ENCODE results near the gene SAMD3.
"Not testable (repeated sequence)": the region's sequence is repeated elsewhere in the genome, so short reads cannot be mapped to it uniquely, and the experiment has no call there.

The SAMD3 gene

DNA sequence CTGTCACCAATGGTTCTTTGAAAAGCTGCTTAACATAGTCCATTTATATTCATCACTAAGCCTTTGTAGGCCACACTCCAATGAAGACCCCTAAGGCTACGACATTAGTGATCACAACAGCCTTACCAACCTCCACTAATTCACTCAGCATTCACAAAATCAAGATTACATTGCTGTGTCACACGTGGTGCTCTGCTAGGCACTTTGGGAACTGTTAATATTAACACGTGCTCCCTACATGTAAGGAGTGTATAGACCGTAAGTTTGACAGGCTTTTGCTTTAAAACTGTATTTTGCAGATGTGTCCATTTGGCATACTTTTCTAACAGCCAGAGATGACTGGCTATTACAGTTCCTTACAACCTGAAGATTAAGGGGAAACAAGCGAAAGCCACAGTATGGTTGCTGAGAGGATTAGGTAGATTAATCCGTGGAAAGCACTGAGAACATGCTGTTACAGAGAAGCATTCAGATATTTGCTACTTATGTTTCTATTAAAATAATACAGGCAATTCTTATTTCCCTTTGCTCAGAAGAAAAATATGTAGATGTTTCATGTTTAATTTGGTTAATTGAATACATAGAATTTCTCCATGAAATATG is 69.7 kb downstream of the SAMD3 start:
- no peak for DNase-seq (ENCODE audit: low spot score)
- Histone ChIP-seq H3K27ac (no peak overlapping the region), H3K4me3 (no peak overlapping the region)
- TF ChIP-seq, protein P1, sequence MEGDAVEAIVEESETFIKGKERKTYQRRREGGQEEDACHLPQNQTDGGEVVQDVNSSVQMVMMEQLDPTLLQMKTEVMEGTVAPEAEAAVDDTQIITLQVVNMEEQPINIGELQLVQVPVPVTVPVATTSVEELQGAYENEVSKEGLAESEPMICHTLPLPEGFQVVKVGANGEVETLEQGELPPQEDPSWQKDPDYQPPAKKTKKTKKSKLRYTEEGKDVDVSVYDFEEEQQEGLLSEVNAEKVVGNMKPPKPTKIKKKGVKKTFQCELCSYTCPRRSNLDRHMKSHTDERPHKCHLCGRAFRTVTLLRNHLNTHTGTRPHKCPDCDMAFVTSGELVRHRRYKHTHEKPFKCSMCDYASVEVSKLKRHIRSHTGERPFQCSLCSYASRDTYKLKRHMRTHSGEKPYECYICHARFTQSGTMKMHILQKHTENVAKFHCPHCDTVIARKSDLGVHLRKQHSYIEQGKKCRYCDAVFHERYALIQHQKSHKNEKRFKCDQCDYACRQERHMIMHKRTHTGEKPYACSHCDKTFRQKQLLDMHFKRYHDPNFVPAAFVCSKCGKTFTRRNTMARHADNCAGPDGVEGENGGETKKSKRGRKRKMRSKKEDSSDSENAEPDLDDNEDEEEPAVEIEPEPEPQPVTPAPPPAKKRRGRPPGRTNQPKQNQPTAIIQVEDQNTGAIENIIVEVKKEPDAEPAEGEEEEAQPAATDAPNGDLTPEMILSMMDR (IDR thresholded peaks at IDR 0.05): no peak

DNA sequence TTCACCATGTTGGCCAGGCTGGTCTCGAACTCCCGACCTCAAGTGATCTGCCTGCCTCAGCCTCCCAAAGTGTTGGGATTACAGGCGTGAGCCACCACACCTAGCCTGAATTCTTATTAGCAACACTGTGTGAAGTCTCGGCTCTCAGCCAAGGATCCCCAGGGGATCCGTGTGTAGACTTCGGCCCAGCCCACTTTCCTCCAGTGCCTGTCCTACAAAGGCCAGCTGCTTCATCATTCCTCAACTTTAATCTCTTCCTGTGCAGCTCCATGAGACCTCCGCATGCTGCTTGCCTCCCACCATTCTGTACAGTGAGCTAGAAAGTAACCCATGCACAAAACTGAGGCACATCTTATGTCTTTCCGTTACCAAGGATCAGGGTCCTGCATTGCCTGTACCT is 71.8 kb downstream of the SAMD3 start:
- TF ChIP-seq, protein P1 (IDR thresholded peaks at IDR 0.05): no peak
- Histone ChIP-seq H3K27ac (no peak overlapping the region), H3K4me3 (no peak overlapping the region)
- no peak for DNase-seq (ENCODE audit: low spot score)

DNA sequence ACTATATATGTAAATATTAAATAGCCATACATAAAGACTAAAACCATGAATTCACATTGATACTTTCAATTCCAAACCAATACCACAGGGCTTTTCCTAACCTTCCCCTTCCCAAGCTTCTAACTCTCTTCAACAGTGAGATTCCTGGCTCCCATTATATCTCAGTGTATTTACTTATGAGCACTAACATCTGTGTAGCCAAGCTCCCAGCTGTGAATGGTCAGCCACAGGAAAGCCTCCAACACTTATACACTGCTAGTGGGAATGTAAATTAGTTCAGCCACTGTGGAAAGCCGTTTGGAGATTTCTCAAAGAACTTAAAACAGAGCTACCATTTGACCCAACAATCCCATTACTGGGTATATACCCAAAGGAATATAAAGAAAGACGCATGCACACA is 73.7 kb downstream of the SAMD3 start:
- H3K4me3 ChIP-seq; H3K27ac ChIP-seq; DNase-seq (ENCODE audit: low spot score): not testable (repeated sequence)

DNA sequence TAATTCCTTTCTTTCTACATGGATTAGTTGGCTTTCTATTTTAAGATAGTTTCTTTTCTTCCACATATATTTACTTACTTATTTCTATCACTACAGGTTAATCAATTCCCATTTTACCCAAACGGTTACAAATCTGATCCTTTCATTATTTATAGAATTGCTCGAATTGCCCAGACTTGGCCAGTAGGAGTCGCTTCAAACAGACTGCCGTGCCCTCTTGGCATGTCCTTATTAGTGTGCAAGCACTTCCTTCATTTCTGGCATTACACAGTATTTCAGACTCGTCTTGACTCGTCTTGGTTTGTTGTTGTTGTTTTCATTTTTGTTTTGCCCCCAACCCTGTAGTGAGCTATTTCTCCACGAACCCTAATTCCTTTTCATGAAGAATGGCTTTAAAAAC is 74.6 kb downstream of the SAMD3 start:
- TF ChIP-seq, protein P1 (IDR thresholded peaks at IDR 0.05): no peak
- no peak for DNase-seq (ENCODE audit: low spot score)
- no peak overlapping the region for H3K4me3 ChIP-seq

DNA sequence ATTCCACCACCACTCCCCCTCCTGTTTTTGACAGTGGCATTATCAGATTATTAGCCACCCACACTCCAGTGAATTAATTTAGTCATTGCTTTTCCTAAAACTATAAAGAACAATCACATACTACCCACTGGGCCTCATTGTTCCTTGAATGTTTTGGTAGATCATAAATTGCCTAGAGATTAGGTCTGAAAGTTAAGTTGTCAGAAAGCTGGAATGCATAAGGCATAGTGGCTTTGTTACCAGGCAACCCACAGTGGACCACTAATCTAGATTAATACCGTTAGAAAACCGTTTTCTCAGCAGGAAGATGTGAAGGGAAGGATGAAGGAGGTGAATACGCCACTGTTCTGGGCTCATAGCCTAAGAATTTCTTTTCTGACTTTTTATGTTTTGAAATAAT is 75.6 kb downstream of the SAMD3 start:
- DNase-seq (ENCODE audit: low spot score): no peak
- TF ChIP-seq, protein P1 (IDR thresholded peaks at IDR 0.05): no peak
- Histone ChIP-seq H3K4me3 (no peak overlapping the region), H3K27ac (no peak overlapping the region)

More for the DNA sequence above, 74.6 kb downstream of the SAMD3 start:
- no peak overlapping the region for H3K27ac ChIP-seq

DNA sequence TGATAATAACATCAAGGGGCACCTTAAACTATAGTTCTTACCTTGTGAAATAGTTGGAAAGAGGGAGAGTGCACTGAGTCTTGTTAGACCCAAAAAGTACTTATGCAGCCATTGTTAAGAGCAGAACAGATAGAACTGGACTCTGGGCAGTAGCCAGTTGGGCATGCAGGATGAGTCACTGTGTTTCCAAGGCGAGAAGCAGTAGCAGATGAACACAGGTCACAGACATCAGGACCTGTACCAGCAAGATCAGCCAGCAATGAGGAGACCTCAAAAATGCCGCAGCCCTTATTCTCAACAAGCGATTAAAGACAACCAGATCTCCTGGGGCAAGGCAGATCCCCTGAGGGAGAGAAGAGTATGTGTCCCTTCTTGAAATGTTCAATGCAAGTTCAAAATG is 79.0 kb downstream of the SAMD3 start:
- TF ChIP-seq, protein P1 (IDR thresholded peaks at IDR 0.05): no peak
- H3K4me3 ChIP-seq: no peak overlapping the region
- H3K27ac ChIP-seq: no peak overlapping the region
- DNase-seq (ENCODE audit: low spot score): no peak

DNA sequence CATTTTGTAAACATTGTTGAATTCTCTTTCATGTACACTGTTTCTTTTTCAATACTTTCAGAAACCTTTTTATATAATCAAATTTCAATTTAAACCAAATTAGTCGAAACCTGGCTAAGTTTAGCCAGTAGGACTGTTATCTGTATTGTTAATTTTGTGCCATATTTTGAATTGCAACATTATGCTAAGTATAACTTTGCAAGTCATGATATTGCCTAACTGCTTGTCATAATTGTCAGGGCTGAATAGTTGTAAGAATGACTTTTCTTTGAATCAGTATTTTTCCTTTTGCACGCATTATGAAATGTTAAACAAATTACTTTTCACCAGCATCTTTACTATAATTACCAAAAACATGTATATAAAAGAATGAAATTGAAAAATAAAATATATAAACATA is 82.7 kb downstream of the SAMD3 start:
- no peak for DNase-seq (ENCODE audit: low spot score)
- Histone ChIP-seq H3K4me3 (no peak overlapping the region), H3K27ac (no peak overlapping the region)
- TF ChIP-seq, protein P1 (IDR thresholded peaks at IDR 0.05): no peak

DNA sequence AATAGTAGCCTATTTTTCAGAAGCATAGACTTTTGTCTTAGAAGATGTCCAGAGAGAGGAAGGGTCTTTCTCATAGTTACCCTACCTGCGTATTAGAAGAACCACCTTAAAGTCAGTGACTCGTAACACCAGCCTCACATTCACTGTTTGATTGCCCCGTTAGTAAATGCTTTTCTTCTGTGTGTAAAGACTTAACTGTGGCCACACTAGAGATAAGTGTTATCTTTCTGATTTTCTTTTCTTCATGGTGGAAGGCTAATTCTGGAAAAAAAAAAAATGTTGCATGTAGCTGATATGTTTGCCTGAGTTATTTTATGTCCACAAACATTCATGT is 83.9 kb downstream of the SAMD3 start:
- TF ChIP-seq, protein P1 (IDR thresholded peaks at IDR 0.05): no peak
- no peak overlapping the region for H3K4me3 ChIP-seq
- H3K27ac ChIP-seq: no peak overlapping the region
- no peak for DNase-seq (ENCODE audit: low spot score)
